Activated naive CD4-positive, alpha-beta T cell treated with anti-CD3 and anti-CD28 coated beads, Interleukin-2, amount 10 ng/mL, durations not matched to agents 7 days and 5 days (primary cell): Measurements from ENCODE around the gene RMRP.

Source experiments
- CTCF ChIA-PET: fragments of 350-600 bp; sonication (Branson Sonifier 250); formaldehyde crosslinking; loops from one replicate; lab custom pipeline; 2021; ENCODE audit warnings: antibody characterized with exemption; lab: Charles Lee
- DNase-seq: peaks from one replicate; pipeline ENCODE4 v3.0.0-alpha.2; 2020
- H3K27ac Mint-ChIP-seq: one replicate; pipeline ENCODE4 v1.8.0; 2021; ENCODE audit warnings: mild to moderate bottlenecking, moderate library complexity, mixed read lengths
- H3K27me3 Mint-ChIP-seq: one replicate; pipeline ENCODE4 v1.8.0; 2021; ENCODE audit warnings: mild to moderate bottlenecking, mixed read lengths
- H3K36me3 Mint-ChIP-seq: one replicate; pipeline ENCODE4 v1.8.0; 2021; ENCODE audit warnings: mixed read lengths
- H3K4me1 Mint-ChIP-seq: one replicate; pipeline ENCODE4 v1.8.0; 2021; ENCODE audit warnings: mixed read lengths
- H3K4me3 Mint-ChIP-seq: one replicate; pipeline ENCODE4 v1.8.0; 2021; ENCODE audit warnings: mild to moderate bottlenecking, moderate library complexity, mixed read lengths
- H3K9me3 Mint-ChIP-seq: one replicate; pipeline ENCODE4 v1.8.0; 2021; ENCODE audit warnings: mixed read lengths

The RMRP gene

GRCh38 chr9:35657546-35658136, at the start of gene RMRP:
Gene RMRP (minus strand): TSS chr9:35658019.
- peak; percentile 91 for DNase-seq
- H3K36me3 Mint-ChIP-seq, result peaks cover 38% of the 10 kb centered on the region
- CTCF ChIA-PET, result interaction anchor here (0.6 to 13.6 kb wide), 20 partner anchors 10 to 181 kb away, joined by 3 to 96 read pairs (median 4); partner anchors contain the start of genes CD72, CREB3, GBA2 and RGP1
- H3K27me3 Mint-ChIP-seq, result peaks cover 18% of the 10 kb centered on the region
- peak within 1 kb of the TSS; percentile 96 for H3K27ac Mint-ChIP-seq
- peak within 1 kb of the TSS; percentile 81 for H3K4me3 Mint-ChIP-seq
- H3K9me3 Mint-ChIP-seq, result no peaks in the 10 kb centered on the region
- H3K4me1 Mint-ChIP-seq, result peaks cover 69% of the 10 kb centered on the region

DNA sequence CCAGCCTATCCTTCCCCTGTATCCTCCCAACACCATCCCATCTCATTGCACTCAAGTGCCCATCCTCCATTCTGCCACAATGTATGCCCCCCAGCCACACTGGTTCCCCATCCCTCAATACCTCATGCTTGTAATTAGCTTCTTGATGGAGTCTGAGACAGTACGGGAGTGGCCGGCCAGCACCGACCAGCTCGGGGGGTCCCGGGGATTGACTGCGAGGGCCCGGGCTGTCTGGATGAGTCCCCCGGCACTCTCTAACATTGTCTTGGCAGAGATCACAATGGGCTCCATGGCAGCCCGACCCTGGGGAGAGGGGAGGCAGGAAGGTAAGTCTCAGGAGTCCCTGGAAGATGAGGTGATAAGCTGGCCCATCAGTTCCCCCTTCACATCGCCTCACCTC, 49.1 kb upstream of the RMRP start:
- Mint-ChIP-seq H3K27ac (no peak overlapping the region), H3K36me3 (peaks cover 76% of the 10 kb centered on the region), H3K9me3 (no peaks in the 10 kb centered on the region), H3K4me1 (no peaks in the 10 kb centered on the region), H3K4me3 (no peak overlapping the region), H3K27me3 (no peaks in the 10 kb centered on the region)
- no peak for DNase-seq
- CTCF ChIA-PET, result interaction anchor here (1.0 to 4.8 kb wide), 4 partner anchors 11 to 96 kb away, joined by 3 to 41 read pairs (median 6); partner anchors contain the start of genes CCDC107 and RMRP

- Mint-ChIP-seq H3K4me1 (no peaks in the 10 kb centered on the region), H3K27me3 (no peaks in the 10 kb centered on the region), H3K36me3 (peaks cover 66% of the 10 kb centered on the region), H3K4me3 (no peak overlapping the region), H3K9me3 (no peaks in the 10 kb centered on the region), H3K27ac (no peak overlapping the region)
- no peak for DNase-seq
- CTCF ChIA-PET, result interaction anchor here (0.5 to 4.8 kb wide), 4 partner anchors 10 to 95 kb away, joined by 3 to 41 read pairs (median 4); partner anchors contain the start of genes CCDC107 and RMRP
Measured at GRCh38 chr9:35705836-35706430, 48.1 kb upstream of the RMRP start.

- Mint-ChIP-seq H3K4me3 (no peak overlapping the region), H3K27ac (no peak overlapping the region), H3K9me3 (no peaks in the 10 kb centered on the region), H3K36me3 (peaks cover 61% of the 10 kb centered on the region), H3K27me3 (no peaks in the 10 kb centered on the region), H3K4me1 (no peaks in the 10 kb centered on the region)
- no peak for DNase-seq
- CTCF ChIA-PET, result interaction anchor here (0.5 to 4.8 kb wide), 2 partner anchors 10 to 89 kb away, joined by 3 to 41 read pairs; no protein-coding TSS in a partner anchor
Measured at GRCh38 chr9:35705372-35705771, 47.6 kb upstream of the RMRP start.

- DNase-seq, result no peak
- Mint-ChIP-seq H3K27me3 (no peaks in the 10 kb centered on the region), H3K4me1 (no peaks in the 10 kb centered on the region), H3K27ac (no peak overlapping the region), H3K9me3 (no peaks in the 10 kb centered on the region), H3K4me3 (no peak overlapping the region), H3K36me3 (peaks cover 54% of the 10 kb centered on the region)
- CTCF ChIA-PET, result interaction anchor here (1.0 kb wide), 1 partner anchor 44 kb away, joined by 3 read pairs; no protein-coding TSS in a partner anchor
Measured at GRCh38 chr9:35703906-35704672, 46.3 kb upstream of the RMRP start.

DNA sequence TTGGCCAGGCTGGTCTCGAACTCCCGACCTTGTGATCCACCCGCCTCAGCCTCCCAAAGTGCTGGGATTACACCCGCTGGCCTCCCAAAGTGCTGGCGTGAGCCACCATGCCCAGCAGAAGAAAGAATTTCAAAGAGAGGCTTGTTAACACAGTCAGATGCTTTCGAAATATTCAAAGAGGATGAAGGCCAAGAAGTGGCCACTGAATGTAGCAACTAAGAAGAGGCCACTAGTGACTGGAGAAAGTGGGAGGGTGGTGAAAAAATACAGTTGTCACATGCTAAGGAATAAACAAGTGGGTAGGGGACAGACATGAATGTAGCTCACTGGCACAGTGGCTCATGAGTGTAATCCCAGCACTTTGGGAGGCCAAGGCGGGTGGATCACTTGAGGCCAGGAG, 44.9 kb upstream of the RMRP start:
- H3K27me3 Mint-ChIP-seq, result no peaks in the 10 kb centered on the region
- H3K4me1 Mint-ChIP-seq, result no peaks in the 10 kb centered on the region
- H3K9me3 Mint-ChIP-seq, result no peaks in the 10 kb centered on the region
- no peak overlapping the region for H3K27ac Mint-ChIP-seq
- H3K4me3 Mint-ChIP-seq, result no peak overlapping the region
- CTCF ChIA-PET, result interaction anchor here (1.2 kb wide), 1 partner anchor 99 kb away, joined by 3 read pairs; no protein-coding TSS in a partner anchor
- DNase-seq, result no peak
- peaks cover 45% of the 10 kb centered on the region for H3K36me3 Mint-ChIP-seq

GRCh38 chr9:35700942-35701341, 43.1 kb upstream of the RMRP start:
- Mint-ChIP-seq H3K4me3 (no peak overlapping the region), H3K27ac (no peak overlapping the region), H3K4me1 (no peaks in the 10 kb centered on the region), H3K9me3 (no peaks in the 10 kb centered on the region), H3K36me3 (peaks cover 45% of the 10 kb centered on the region), H3K27me3 (no peaks in the 10 kb centered on the region)
- CTCF ChIA-PET, result interaction anchor here (0.6 to 1.8 kb wide), 4 partner anchors 26 to 82 kb away, joined by 3 to 4 read pairs (median 4); no protein-coding TSS in a partner anchor
- DNase-seq, result no peak

- DNase-seq, result no peak
- CTCF ChIA-PET, result interaction anchor here (0.7 to 1.8 kb wide), 3 partner anchors 29 to 91 kb away, joined by 3 to 4 read pairs (median 4); no protein-coding TSS in a partner anchor
- Mint-ChIP-seq H3K27me3 (no peaks in the 10 kb centered on the region), H3K27ac (no peak overlapping the region), H3K9me3 (no peaks in the 10 kb centered on the region), H3K4me3 (no peak overlapping the region), H3K4me1 (no peaks in the 10 kb centered on the region), H3K36me3 (peaks cover 42% of the 10 kb centered on the region)
Measured at GRCh38 chr9:35700031-35700430, 42.2 kb upstream of the RMRP start.

GRCh38 chr9:35698231-35698630, 40.4 kb upstream of the RMRP start:
- Mint-ChIP-seq H3K27ac (no peak overlapping the region), H3K36me3 (peaks cover 26% of the 10 kb centered on the region), H3K4me3 (no peak overlapping the region), H3K27me3 (no peaks in the 10 kb centered on the region), H3K4me1 (no peaks in the 10 kb centered on the region), H3K9me3 (no peaks in the 10 kb centered on the region)
- CTCF ChIA-PET, result interaction anchor here (1.4 to 6.4 kb wide), 10 partner anchors 9 to 107 kb away, joined by 3 to 96 read pairs (median 22); partner anchors contain the start of genes ARHGEF39, CCDC107, CREB3 and RMRP
- DNase-seq, result no peak

DNA sequence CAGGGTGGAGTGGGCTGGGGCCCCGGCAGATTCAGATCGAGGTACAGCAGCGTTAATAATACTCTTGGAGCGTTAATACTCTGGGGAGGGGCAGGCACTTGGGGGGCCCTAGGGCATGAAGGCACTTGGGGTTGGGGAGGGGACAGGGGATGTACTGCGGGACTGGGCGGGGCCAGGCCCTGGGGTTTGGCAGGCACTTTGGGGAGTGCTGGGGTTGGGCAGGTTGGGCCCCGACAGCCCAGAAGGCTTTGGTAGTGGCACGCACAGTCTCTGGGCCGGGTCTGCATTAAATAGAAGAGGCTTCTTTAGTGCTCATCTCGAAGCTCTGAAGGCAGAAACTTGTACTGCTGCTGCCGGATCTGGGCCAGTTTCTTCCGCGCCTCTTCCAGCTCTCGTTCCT, 39.7 kb upstream of the RMRP start:
- no peak overlapping the region for H3K27ac Mint-ChIP-seq
- no peaks in the 10 kb centered on the region for H3K27me3 Mint-ChIP-seq
- DNase-seq, result no peak
- H3K36me3 Mint-ChIP-seq, result peaks cover 21% of the 10 kb centered on the region
- H3K4me3 Mint-ChIP-seq, result no peak overlapping the region
- no peaks in the 10 kb centered on the region for H3K9me3 Mint-ChIP-seq
- H3K4me1 Mint-ChIP-seq, result no peaks in the 10 kb centered on the region
- CTCF ChIA-PET, result interaction anchor here (1.2 to 6.4 kb wide), 18 partner anchors 9 to 136 kb away, joined by 3 to 96 read pairs (median 14); partner anchors contain the start of genes ARHGEF39, CCDC107, CREB3 and GBA2

DNA sequence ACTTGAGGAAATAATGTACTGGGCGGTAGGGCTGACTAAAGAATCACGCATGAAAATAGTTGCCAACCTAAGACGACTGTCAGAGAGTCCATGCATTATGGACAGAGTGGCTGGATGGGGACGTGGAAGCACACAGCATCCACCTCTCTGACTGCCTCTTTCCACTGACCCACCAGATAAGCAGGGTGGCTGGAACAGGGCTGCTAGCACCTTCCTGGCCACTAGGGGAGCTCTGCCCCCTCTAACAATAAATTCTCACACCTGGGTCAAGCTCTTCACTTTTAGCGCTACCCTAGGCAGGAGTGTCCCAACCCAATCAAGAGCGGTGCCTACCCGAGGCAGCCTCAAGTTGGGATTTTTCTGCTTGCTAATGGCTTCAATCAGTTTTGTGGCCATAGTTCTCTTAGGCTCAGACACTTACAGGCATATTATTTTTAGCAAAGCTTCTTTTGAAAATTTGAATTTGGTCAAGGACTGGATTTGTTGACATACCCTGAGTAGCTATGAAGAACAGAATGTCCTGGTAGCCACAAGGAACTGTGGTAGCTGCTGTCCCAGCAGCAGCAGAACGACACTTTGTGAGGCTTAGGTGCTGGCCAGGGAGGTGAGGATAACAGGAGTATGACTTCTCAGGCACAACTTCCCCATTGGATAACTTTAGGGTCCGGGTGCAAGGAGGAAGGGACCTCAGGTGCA, 38.8 kb upstream of the RMRP start:
- H3K27me3 Mint-ChIP-seq, result no peaks in the 10 kb centered on the region
- no peak overlapping the region for H3K4me3 Mint-ChIP-seq
- H3K4me1 Mint-ChIP-seq, result peaks cover 4% of the 10 kb centered on the region
- CTCF ChIA-PET, result interaction anchor here (0.7 to 6.4 kb wide), 42 partner anchors 9 to 185 kb away, joined by 3 to 96 read pairs (median 5); partner anchors contain the start of genes ARHGEF39, CCDC107, CD72 and CREB3
- H3K9me3 Mint-ChIP-seq, result no peaks in the 10 kb centered on the region
- peak; percentile 66 for DNase-seq
- peaks cover 21% of the 10 kb centered on the region for H3K36me3 Mint-ChIP-seq
- peak overlapping the region; percentile 50 for H3K27ac Mint-ChIP-seq

DNA sequence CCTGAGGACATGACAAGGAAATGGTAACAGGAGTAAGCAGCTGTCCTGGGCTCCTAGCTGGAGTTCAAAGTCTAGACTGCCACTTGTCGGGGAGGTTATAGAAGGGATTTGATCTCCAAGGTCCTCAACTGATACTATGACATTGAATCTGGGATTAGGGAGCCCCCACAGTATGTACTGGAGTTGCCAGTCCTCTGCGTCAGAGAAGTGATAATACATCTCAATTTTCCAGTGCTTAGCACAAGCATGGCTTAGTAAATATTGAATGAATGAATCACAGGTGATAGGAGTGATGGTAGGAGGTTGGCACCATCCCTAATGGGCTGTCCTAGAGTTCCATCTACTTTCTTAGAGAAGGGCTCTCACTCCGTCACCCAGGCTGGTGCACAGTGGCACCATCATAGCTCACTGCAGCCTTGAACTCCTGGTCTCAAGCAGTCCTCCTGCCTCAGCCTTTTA, 38.2 kb upstream of the RMRP start:
- H3K4me3 Mint-ChIP-seq, result no peak overlapping the region
- H3K27me3 Mint-ChIP-seq, result peaks cover 3% of the 10 kb centered on the region
- no peak overlapping the region for H3K27ac Mint-ChIP-seq
- CTCF ChIA-PET, result interaction anchor here (0.6 to 6.4 kb wide), 38 partner anchors 8 to 1589 kb away, joined by 3 to 96 read pairs (median 6); partner anchors contain the start of genes ARHGEF39, CCDC107, CD72 and CREB3
- peaks cover 21% of the 10 kb centered on the region for H3K36me3 Mint-ChIP-seq
- H3K9me3 Mint-ChIP-seq, result no peaks in the 10 kb centered on the region
- peaks cover 11% of the 10 kb centered on the region for H3K4me1 Mint-ChIP-seq
- DNase-seq, result no peak

- CTCF ChIA-PET, result interaction anchor here (0.6 to 2.3 kb wide), 5 partner anchors 19 to 81 kb away, joined by 3 to 6 read pairs (median 4); partner anchors contain the start of gene CA9
- no peak for DNase-seq
- H3K4me3 Mint-ChIP-seq, result peak overlapping the region; percentile 80
- peaks cover 10% of the 10 kb centered on the region for H3K36me3 Mint-ChIP-seq
- H3K27me3 Mint-ChIP-seq, result peaks cover 20% of the 10 kb centered on the region
- H3K4me1 Mint-ChIP-seq, result peaks cover 27% of the 10 kb centered on the region
- no peak overlapping the region for H3K27ac Mint-ChIP-seq
- H3K9me3 Mint-ChIP-seq, result no peaks in the 10 kb centered on the region
Measured at GRCh38 chr9:35691757-35692301, 34.0 kb upstream of the RMRP start.
